Stimulated activated CD4-positive, alpha-beta T cell treated with anti-CD3 and anti-CD28 coated beads, TNF-alpha, amount 100 ng/mL, for 48 hours (primary cell): Measurements from ENCODE around the gene RNPS1.

Experiments used
- DNase-seq, 3 donors: peaks; one replicate each; pipeline ENCODE4 v3.0.0-alpha.2; 2020; ENCODE audit warnings: low read depth in 3 of 3

RNPS1 gene, protein sequence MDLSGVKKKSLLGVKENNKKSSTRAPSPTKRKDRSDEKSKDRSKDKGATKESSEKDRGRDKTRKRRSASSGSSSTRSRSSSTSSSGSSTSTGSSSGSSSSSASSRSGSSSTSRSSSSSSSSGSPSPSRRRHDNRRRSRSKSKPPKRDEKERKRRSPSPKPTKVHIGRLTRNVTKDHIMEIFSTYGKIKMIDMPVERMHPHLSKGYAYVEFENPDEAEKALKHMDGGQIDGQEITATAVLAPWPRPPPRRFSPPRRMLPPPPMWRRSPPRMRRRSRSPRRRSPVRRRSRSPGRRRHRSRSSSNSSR

DNA sequence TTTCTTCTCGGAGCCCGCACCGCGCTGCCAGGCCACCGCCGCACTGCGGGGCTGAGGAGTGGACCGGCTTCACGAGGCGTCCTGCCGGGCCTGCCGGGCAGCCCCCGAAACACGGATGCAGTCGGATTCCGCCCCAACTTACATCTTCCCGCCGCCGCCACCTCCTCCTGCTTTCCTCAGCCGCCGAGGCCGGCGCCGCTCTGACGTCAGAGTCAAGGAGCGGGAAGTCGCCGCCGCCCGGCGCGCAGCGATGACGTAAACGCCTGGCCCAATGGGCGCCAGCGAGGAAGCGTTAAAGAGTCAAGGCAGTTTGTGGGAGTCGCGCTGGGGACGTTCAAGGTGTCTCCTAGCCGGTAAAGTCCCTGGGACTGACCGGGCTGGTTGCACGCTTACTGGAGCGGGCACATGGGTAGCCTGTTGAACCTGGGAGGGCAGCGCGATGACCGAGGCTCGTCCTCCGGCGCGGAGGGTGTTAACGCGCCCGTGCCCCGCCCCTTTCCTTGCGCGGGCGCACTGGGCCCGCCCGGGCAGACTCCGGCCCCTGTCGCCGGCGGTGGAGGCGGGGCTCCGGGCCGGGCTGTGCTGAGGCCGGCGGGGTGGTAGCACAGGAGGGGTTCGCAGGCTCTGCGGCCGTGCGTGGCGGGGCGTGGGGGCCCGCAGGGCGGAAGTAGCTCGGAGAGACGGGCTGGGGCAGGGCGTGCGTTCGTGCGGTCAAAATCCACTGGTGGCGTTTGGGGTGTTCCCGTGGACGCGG is at the start of gene RNPS1:
Gene RNPS1 (minus strand): TSS at position 214 of the 754 bp plus-strand sequence. CDS start 3,483 bp downstream, outside the sequence.
- DNase-seq, result peak; percentile 92 to 97 (median 94)

DNA sequence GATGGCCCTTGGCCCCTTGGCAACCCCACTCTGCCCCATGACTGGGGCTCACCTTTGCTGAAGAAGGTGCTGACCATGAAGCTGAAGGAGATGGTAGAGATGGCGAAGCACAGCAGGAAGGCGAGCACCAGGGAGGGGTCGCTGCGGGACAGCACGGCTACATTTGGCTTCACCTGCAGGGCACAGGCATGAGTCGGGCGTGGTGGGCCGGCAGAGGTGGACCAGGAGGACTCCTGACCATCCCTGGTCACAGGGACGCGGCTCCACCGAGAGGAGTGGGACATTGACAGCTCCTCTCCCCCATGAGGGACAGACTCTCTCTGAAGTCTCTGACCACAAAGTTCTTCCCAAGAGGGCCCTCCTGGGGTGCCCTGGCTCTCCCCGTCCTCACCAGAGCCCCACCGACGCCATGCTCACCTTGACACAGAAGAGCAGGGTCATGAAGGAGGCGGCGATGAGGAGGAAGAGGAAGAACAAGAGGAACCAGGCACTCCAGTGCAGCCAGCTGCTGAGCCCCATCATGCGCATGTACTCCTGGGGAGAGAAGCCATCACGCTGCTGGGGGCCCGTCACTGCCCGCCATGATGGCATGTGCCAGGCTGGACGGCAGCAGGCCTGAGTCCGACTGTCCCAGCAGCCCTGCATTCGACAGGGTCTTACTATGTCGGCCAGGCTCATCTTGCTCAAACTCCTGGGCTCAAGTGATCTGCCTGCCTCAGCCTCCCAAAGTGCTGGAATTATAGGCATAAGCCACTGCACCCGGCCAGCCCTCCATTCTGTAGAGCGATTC is 49.5 kb upstream of the RNPS1 start:
- no peak for DNase-seq

DNA sequence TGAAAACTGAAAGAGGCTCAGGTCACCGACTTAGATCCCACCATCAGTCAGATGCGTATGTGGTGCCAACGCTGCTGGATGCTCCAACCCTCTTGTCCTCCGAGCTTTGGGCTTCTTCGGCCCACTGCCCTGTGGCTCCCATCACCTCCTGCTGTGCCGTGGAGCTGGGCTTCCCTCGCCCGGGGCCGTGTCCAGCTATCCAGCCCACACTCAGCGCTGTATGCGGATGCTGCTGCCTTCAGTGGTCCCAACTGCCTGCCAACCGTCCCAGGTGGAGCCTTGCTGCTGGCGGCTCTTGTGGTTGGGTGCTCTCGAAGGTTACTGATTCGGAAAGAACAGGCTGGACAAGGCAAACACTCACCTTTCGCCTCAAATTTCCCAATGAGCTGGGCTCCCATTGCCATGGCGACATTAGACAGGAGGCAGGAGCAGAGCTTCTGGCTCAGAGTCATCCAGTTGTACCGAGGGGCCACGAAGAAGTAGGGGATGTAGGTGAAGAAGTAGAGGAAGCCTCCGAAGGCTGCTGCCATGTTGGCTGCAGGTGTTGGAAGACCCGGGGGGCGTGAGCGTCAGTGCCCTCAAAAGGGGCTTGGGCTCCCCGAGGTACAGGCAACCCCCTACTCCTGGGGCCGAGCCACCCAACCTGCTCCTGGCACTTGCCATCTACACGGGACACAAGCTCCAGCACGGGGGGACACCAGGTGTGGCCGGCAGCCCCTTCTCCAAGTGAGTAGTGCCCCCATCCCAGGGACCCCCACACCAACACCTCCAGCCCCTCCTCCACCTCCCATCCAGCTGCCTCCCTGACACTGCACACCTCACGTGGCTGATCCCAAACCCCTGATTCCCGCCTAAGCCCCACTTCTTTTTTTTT is 40.4 kb upstream of the RNPS1 start:
- no peak for DNase-seq

DNA sequence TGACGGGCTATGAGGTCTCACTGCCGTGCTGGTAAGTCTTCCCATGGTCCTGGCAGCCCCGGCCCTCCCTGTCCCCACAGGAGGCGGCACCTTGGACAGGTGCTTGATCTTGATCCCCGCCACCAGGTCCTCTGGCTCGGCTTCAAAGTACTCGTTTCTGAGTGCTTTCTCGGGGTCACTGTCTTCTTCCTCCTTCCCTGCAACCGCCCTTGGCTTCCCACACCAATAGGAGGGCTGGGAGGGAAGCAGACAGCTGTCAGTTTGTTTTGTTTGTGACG is 31.9 kb upstream of the RNPS1 start:
- DNase-seq, result no peak

DNA sequence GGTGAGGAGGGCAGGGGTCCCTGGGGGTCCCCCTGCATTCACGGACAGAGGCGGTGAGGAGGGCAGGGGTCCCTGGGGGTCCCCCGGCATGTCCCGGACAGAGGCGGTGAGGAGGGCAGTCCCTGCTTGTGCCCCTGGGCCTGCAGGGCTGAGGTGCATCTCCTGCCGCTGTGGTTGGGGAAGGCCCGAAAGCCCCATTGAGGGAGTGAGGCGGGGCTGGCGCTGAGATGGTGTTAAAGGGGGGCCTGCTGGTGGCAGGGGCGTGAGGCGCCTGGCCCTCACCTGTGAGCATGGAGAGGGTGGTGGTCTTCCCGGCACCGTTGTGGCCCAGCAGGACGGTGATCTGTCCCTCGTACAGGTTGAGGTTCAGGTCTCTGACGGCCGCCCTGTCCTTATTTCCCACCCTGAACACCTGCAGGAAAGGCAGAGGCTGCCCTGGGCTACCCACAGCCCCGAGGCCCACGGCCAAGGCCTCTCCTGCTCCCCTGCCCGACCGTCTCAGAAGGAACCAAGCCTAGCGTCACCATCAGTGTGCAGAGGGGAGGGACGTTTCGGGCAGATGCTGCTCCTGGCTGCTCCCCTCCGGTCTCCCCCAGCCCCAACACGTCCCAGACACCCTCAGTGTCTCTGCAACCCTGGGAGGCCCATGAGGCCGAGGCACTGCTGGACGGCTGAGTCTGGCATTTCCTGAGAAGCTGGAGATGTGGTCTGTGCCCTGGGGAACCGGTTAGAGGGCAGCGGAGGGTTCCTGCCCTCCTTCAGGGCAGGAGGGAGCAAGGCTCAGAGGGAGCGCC is 31.4 kb upstream of the RNPS1 start:
- DNase-seq, result no peak

DNA sequence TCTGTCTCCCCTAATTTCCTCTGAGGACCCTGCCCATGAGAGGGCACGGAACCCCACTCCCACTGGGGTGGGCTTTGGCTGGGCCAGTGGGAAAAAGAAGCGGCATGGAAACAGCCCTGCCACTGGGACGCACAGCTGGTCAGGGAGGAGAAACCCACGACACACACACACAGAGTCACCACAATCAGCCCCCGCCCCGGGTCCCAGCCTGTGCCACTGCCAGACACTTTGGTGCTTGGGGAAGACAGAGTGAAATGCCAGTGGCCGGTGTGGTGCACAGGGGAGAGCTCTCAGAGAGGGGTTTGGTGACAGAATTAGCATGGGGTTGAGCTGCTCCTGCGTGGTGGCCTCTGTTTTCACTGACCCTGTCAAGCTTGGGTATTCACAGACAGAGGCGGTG is 30.7 kb upstream of the RNPS1 start:
- DNase-seq, result no peak

DNA sequence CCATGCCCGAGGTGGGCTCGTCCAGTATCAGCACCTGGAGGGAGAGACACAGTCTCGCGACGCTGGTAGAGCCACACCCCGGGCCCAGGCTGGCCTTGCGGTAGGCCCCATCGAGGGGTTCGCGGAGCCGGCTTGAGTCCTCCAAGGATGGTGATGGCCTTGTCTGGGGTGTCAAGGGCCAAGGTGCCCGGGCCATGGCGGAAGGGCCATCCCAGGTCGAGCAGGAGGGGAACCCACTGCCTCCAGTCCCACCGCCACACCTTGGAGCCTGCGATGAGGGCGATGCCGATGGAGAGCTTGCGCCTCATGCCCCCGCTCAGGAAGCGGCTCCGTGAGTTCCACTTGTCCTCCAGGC is 29.6 kb upstream of the RNPS1 start:
- no peak for DNase-seq

DNA sequence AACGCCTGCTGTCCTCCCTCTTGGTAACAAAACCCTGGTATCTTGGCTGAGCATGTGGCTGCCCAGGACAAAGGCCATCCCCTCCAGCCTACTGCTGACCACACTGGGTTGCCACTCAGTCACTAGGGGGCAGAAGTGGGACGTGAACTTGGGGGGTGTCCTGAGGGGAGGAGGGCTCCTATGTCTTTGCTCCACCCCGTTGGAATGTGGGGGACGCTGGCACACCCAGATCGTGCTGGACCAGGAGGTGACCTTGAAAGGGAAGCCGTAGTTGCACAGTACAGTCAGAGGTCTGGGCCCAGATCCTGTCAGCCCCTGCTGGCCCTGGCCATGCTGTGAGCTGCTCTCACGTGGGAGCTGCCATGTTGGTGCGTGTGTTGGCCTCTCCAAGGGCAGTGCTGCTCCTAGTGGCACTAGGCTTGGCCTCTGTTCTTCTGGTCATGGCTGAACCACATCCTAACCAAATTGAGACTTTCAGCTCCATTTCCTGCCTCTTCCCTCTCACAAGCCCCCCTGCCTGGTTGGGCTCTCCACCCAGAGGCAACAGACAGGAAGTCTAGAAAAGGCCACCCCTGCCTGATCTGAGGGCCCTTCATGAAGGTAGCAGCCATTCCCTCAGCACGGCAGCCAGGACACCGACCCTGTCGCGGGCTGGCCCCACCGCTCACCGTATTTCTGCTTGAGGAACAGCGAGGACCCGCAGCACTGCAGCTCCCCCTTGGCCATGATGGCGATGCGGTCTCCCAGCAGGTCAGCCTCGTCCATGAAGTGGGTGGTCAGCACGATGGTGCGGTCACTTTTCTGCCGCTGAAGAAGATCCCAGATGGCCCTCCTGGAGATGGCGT is 29.0 kb upstream of the RNPS1 start:
- peak in 2 of 3 donors; percentile 3 to 15 for DNase-seq

DNA sequence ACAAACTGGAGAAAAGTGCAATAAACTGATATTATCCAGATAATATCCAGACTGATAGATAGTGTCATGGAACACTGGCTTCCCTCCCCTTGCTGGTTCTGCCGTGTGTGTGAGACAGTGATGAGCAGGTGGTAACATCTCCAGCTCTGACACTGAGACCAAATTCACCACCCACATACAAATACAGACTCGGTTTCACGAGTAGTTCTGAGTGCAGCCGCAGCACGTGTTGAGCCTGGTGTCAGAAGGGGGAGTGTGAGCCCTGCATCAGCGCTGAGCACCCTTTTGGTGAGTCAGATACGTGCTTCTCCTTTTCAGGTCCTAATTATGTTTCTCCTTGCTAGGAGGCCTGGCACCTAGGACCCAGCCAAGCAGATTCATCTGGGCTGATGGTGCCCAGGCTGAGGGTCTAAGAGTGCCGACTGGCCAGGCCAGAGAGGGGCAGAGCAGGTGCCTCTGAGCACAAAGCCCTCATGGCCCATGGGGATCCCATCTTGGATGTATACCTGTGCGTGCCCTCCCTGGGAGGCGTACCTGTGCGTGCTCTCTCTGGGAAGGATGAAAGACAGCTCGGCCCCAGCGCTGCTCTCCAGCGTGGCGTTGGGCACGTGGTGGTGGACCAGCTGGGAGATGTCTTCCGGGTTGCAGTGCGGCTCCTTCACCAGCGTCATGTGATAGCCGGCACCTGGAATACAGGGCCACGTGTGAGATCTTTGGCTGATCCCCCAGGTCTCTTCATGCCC is 27.3 kb upstream of the RNPS1 start:
- no peak for DNase-seq

DNA sequence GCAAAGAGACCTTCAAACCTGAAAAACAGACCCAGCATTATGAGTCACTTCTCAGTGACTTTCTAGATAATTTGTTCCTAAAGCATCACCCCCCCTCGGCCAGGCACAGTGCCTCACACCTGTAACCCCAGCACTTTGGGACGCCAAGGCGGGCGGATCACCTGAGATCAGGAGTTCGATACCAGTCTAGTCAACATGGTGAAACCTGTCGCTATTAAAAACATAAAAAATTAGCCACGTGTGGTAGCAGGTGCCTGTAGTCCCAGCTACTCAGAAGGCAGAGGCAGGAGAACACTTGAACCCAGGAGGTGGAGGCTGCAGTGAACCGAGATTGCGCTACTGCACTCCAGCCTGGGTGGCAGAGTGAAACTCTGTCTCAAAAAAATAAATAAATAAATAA is 24.3 kb upstream of the RNPS1 start:
- no peak for DNase-seq

DNA sequence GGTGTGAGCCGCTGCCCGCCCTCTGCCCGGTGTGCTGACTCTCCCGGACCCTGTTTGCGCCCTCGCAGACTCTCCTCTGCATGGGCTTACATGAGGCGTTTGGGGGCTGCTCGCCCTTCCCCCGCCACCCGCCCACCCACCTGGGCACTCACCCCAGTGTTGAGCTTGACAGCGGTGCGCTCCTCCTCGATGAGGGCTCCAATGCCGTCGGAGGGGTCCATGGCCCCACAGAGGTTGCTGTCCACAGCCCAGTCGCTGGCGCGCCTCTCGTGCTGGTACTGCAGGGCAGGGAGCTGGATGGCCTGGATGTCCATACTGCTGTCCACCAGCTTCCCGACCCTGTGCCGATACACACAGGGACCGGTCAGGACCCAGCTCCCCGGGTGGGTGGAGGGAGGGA is 21.4 kb upstream of the RNPS1 start:
- no peak for DNase-seq

DNA sequence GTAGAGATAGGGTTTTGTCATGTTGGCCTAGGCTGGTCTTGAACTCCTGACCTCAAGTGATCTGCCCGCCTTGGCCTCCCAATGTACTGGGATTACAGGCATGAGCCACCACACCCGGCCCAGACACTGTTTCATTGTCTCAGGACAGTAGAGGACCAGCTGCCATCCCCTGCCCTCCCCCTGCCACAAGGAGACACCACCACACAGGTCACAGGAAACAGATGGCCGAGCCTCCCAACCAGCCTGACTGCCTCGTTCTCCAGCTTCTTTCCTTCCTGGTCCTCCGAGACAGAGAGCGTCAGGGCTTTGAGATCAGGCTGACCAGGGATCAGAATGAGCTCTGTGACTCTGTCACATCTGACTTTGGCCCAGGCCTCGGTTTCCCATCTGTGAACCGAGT is 20.8 kb upstream of the RNPS1 start:
- no peak for DNase-seq

DNA sequence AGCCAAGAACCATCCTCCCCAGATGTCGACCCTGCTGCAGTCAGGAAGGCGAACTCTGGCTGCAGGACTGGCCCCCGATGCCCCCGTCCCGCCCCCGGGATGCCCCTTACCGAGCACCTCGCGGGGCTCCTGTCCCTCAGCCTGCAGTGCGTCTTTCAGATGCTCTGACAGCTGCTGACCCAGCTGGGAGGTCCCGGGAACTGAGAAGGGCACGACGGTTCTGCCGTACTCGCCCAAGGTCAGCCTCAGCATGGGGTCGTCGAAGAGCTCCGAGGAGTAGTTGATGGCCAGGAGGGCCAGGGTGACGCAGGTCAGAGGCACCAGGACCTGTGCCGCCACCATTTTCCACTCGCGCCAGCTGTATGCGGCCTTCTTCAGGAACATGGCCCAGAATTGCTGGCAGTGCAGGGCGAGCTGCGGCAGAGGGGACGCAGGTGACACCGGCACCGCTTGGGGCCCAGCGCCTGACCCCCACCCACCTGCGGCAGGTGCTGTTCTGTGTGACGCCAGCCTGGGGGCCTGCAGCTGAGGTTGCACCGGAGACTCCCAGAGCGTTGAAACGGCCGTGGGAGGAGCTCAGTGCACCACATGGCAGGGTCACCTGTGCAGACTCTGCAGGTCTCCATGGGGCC is 20.1 kb upstream of the RNPS1 start:
- no peak for DNase-seq

DNA sequence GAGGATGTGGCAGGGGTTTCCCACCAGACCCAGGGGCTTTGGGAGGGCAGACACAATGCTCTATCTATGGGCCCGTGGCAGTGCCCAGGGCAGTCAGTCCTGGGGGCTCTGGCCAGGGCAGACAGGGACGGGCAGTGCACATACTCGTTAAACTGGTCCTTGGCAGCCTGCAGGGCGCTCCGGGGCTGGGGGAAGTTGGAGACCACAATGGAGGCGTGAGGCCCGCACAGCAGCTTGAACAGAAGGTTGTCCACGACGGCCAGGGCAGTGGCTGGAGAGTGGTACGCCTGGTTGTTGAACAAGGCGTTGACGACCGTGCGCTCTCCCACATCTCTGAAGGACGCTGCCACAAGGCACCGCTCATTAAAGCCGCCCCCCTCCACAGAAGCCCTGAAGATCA is 18.6 kb upstream of the RNPS1 start:
- DNase-seq, result no peak

DNA sequence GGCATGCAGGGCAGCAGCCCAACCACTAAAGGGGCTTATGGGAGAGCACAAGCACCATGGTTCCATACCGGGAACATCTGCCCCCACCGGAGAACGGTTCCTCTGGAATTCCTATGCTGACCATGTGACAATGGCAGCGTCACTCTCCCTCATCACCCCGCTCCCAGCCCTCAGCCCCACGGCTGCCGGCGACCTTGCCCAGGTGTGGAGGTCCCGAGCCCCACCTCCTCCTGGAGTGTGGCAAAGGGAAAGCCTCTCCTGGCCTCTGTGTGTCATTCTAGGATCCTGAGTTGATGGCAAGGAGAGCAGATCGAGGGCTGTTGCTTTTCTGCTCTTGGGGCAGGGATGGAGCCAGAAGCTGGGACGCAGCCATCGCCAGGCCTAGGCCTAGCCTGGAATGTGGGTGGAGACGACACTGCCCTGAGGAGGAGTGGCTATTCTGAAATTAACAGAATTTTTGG is 17.8 kb upstream of the RNPS1 start:
- no peak for DNase-seq

DNA sequence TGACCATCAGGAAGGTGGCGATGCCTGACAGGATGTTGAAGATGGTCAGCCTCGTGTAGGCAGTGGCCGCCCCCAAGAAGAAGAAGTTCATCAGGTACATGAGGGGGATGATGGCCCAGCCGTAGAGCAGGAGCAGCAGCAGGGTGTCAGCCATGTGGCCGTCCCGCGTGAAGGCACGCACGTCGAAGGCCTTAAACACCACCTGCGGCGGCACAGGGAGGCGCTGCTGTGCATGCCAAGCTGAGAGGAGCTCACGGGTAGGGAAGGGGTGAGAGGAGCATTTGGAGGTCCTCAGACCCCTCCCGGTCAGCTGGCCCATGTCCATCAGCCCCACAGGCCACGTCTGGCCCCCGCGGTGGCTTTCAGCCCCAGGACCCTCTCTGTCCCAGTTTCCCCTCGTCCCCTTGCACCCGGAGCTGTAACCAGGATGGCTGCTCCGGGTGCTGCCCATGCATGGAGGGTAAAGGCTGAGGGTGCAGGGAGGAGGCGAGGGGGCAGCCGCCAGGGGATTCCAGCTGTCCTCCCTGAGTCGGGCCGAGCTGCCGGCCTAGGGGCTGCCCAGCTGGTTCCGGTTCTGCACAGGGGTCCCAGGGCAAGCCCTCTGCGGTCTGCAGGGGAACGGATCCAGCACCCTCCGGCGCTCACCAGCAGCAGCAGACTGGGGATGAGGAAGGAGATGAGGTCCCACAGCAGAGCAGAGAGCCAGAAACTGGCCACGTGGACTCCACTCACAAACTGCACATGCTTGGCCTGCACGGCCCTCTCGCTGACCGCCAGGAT is 17.1 kb upstream of the RNPS1 start:
- no peak for DNase-seq

DNA sequence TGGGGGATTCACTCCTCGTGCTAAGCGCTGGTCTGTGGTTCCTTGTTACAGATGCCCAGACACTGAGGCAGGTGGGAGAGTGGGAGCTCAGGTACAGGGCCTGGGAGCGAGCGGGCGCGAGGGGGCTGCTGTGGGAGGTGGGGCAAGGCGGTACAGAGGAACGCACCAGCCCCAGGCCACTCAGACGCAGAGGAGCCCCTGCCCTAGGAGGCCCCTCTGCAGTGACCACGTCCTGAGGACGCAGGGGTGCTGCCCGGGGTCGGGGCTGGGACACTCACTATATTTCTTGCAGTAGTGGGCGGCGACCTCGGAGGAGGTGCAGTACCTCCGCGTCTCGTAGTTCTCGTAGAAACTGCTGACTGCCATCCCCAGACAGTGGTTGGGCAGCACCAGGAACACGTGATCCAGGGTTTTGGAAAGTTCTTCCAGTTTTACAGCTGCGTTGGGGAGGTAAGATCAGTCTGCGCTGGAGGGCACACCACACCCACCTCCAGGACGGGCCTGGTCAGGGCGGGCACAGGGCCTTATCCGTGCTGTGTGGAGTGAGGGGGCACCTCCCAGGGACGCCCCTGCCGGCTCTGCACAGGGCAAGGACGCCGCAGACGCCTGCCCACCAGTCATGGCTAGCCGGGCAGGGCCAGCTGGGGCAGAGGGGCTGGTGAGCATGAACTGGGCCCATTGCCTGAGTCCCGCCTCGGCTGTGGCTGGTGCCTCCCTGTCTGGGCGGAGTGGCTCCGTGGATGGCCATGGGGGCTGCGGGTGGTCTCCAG is 16.3 kb upstream of the RNPS1 start:
- no peak for DNase-seq
